ENCODE data around the gene CDH22. TPM values are rescaled to one million over a fixed set of nuclear protein-coding genes. Genes with fewer than 3 reads are reported as not detected.

Gene CDH22
- total RNA-seq, 1 donor from 2014 or later: not detected

GRCh38 chr20:46269372-46269771 is 38.9 kb downstream of the CDH22 start:
- intact Hi-C loops (cut with micrococcal nuclease): no loop called here

GRCh38 chr20:46268662-46269061 is 39.6 kb downstream of the CDH22 start:
- intact Hi-C loops (cut with micrococcal nuclease): no loop called here

GRCh38 chr20:46268131-46268614 is 40.1 kb downstream of the CDH22 start:
- intact Hi-C loops (cut with micrococcal nuclease): no loop called here

GRCh38 chr20:46267108-46268105 is 40.9 kb downstream of the CDH22 start:
- intact Hi-C loops (cut with micrococcal nuclease): no loop called here

- intact Hi-C loops (cut with micrococcal nuclease): no loop called here
Observed at GRCh38 chr20:46265539-46265938, 42.8 kb downstream of the CDH22 start.

- intact Hi-C loops (cut with micrococcal nuclease): no loop called here
Observed at GRCh38 chr20:46264391-46265266, 43.7 kb downstream of the CDH22 start.

- intact Hi-C loops (cut with micrococcal nuclease): no loop called here
Observed at GRCh38 chr20:46261456-46262253, 46.6 kb downstream of the CDH22 start.

GRCh38 chr20:46260936-46261454 is 47.3 kb downstream of the CDH22 start:
- intact Hi-C loops (cut with micrococcal nuclease): no loop called here

- intact Hi-C loops (cut with micrococcal nuclease): no loop called here
Observed at GRCh38 chr20:46260480-46260879, 47.8 kb downstream of the CDH22 start.

GRCh38 chr20:46259260-46259859 is 48.9 kb downstream of the CDH22 start:
- intact Hi-C loops (cut with micrococcal nuclease): no loop called here

- intact Hi-C loops (cut with micrococcal nuclease): no loop called here
Observed at GRCh38 chr20:46257887-46258286, 50.4 kb downstream of the CDH22 start.

- intact Hi-C loops (cut with micrococcal nuclease): no loop called here
Observed at GRCh38 chr20:46256293-46256692, 52.0 kb downstream of the CDH22 start.

GRCh38 chr20:46255440-46256104 is 52.7 kb downstream of the CDH22 start:
- intact Hi-C loops (cut with micrococcal nuclease): no loop called here

- intact Hi-C loops (cut with micrococcal nuclease): no loop called here
Observed at GRCh38 chr20:46253391-46253790, 54.9 kb downstream of the CDH22 start.

- intact Hi-C loops (cut with micrococcal nuclease): no loop called here
Observed at GRCh38 chr20:46252352-46253091, 55.8 kb downstream of the CDH22 start.

- intact Hi-C loops (cut with micrococcal nuclease): no loop called here
Observed at GRCh38 chr20:46251211-46251673, 57.1 kb downstream of the CDH22 start.

GRCh38 chr20:46250772-46251171 is 57.5 kb downstream of the CDH22 start:
- intact Hi-C loops (cut with micrococcal nuclease): no loop called here

GRCh38 chr20:46249671-46250070 is 58.6 kb downstream of the CDH22 start:
- intact Hi-C loops (cut with micrococcal nuclease): no loop called here

- intact Hi-C loops (cut with micrococcal nuclease): no loop called here
Observed at GRCh38 chr20:46246559-46246958, 61.7 kb downstream of the CDH22 start.

Measured in T-helper 2 cell treated with Interferon-gamma antibody and Interleukin-4, amounts not matched to agents 100 ng/mL and 5 ng/mL, for 36 hours (primary cell).